AG04450 (cell line): ENCODE data around the gene C1orf53. TPM values are rescaled to one million over a fixed set of nuclear protein-coding genes. Genes with fewer than 3 reads are reported as not detected.
A peak's percentile ranks its signal among the peaks of the same experiment; 100 is the strongest.

Source experiments
- CTCF ChIA-PET: fragments of 300-600, 350-600 bp; formaldehyde crosslinking; extraction: SDS; loops from one replicate; lab custom pipeline; 2022; ENCODE audit warnings: antibody characterized with exemption, inconsistent platforms; lab: Charles Lee
- POLR2A ChIA-PET: fragments of 350-600 bp; formaldehyde crosslinking; extraction: SDS; loops from one replicate; lab custom pipeline; 2021; ENCODE audit warnings: antibody characterized with exemption, inconsistent platforms; lab: Yijun Ruan, JAX
- DNase-seq: peaks from one replicate; pipeline ENCODE4 v3.0.0-alpha.2; 2011; ENCODE audit warnings: low read depth, low spot score
- H3K27ac ChIP-seq: one replicate; pipeline ENCODE4 v1.5.1; 2012; ENCODE audit warnings: low read depth, low read length, control low read depth
- H3K27me3 ChIP-seq: one replicate; pipeline ENCODE4 v1.6.0; 2012; ENCODE audit warnings: low read length; ENCODE audit not compliant: control insufficient read depth, insufficient read depth
- H3K4me3 ChIP-seq: 2 replicates; pipeline ENCODE4 v1.5.1; 2011; ENCODE audit warnings: mild to moderate bottlenecking, low read depth, low read length, control low read depth
- H3K9me3 ChIP-seq: 2 replicates; pipeline ENCODE4 v1.5.1; 2012; ENCODE audit warnings: low read length; ENCODE audit not compliant: control insufficient read depth, insufficient read depth
- polyA plus RNA-seq: library from polyadenylated mRNA; depleted of rRNA; stranded (reverse); fragments of >200 nt; gene quantifications from 2 replicates; pipeline ENCODE4 v1.2.3, GENCODE V29; 2011
- TF ChIP-seq, protein P1 (sequence below): IDR thresholded peaks from 2 replicates; pipeline ENCODE4 v1.5.1; 2011; ENCODE audit warnings: low read depth, low read length, control low read depth, inconsistent platforms

The C1orf53 gene
- polyA plus RNA-seq, 1 experiment: 6.2 TPM

DNA sequence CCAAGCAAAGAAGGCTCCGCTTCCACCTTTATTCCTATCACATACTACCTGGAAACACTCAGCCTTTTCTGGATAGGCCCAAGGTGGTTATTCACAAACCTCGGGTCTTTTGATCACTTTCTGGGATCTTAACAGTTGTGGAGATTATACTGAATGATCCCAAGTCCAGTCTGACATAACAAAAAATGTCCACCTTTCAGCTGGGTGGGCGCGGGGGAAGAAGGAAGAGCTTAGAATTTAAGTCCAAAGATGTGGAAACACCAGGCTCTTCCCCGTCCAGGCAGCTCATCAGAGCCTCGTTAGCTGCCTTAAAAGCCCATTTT lies 338 bp upstream of the C1orf53 start:
- ChIA-PET CTCF (interaction anchor here (0.6 to 5.7 kb wide), 6 partner anchors 12 to 288 kb away, joined by 3 to 28 read pairs (median 4); partner anchors contain the start of gene LHX9), POLR2A (interaction anchor here (1.3 to 1.9 kb wide), 2 partner anchors 14 to 42 kb away, joined by 4 to 11 read pairs; no protein-coding TSS in a partner anchor)
- no peaks in the 10 kb centered on the region for H3K9me3 ChIP-seq
- DNase-seq: no peak
- peaks cover under 1% of the 10 kb centered on the region for H3K27me3 ChIP-seq
- H3K4me3 ChIP-seq: peak overlapping the region; percentile 79
- H3K27ac ChIP-seq: peak overlapping the region; percentile 40
- TF ChIP-seq, protein P1, sequence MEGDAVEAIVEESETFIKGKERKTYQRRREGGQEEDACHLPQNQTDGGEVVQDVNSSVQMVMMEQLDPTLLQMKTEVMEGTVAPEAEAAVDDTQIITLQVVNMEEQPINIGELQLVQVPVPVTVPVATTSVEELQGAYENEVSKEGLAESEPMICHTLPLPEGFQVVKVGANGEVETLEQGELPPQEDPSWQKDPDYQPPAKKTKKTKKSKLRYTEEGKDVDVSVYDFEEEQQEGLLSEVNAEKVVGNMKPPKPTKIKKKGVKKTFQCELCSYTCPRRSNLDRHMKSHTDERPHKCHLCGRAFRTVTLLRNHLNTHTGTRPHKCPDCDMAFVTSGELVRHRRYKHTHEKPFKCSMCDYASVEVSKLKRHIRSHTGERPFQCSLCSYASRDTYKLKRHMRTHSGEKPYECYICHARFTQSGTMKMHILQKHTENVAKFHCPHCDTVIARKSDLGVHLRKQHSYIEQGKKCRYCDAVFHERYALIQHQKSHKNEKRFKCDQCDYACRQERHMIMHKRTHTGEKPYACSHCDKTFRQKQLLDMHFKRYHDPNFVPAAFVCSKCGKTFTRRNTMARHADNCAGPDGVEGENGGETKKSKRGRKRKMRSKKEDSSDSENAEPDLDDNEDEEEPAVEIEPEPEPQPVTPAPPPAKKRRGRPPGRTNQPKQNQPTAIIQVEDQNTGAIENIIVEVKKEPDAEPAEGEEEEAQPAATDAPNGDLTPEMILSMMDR: no peak

DNA sequence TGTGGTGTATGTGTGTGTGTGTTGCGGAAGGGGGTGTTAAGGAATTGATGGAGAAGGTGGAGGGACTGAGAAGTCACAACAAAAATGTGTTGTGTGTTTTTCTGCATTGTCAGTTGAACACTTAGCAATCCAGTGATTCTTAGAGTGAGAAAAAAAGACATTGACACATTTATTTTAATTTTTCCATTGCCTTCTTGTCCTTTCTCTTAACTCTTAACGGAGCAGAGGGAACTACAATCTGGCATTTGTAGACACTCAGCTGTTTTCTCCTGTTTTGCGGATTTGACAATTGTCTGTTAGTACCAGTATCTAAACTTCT lies 725 bp downstream of the C1orf53 start:
- POLR2A ChIA-PET: interaction anchor here (1.3 to 1.9 kb wide), 2 partner anchors 13 to 43 kb away, joined by 4 to 11 read pairs; no protein-coding TSS in a partner anchor
- H3K27me3 ChIP-seq: peaks cover 11% of the 10 kb centered on the region
- no peaks in the 10 kb centered on the region for H3K9me3 ChIP-seq
- H3K27ac ChIP-seq: no peak overlapping the region
- H3K4me3 ChIP-seq: peak overlapping the region; percentile 87
- TF ChIP-seq, protein P1: no peak
- CTCF ChIA-PET: interaction anchor here (0.7 to 5.7 kb wide), 8 partner anchors 13 to 289 kb away, joined by 3 to 28 read pairs (median 4); partner anchors contain the start of gene LHX9
- no peak for DNase-seq

DNA sequence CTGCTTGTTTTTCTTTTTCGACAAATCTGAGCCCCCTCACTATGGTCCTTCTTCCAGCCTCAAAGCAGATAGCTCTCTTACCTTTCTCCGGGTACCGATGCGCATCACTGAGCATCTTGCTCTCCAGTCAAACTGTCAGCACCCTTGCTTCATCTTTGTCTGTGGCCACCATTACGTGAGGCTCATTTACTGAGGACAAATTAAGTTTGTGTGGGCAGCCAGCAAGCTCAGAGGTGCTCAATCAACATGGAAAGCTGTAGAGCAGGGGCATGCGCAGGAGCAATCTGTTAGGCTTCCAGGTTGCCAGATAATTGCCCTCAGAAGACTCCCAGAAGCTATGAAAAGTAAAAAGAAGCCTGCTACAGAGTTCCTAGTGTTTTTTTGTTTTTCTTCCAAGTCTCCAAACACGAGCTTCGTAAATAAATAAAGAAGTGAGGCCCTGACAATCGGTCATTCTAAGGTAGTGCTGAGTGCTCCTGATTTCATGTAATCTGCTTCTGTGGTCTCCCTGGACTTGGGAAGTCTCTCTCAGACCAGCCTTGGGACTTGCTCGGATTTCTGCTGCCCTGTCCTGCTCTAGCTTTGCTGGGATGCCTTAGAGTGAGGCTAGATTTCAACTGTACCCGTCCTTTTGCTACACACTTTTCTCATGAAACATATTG lies 1.8 kb downstream of the C1orf53 start:
- no peak overlapping the region for H3K4me3 ChIP-seq
- TF ChIP-seq, protein P1: no peak
- ChIA-PET POLR2A (interaction anchor here (0.6 kb wide), 1 partner anchor 114 kb away, joined by 6 read pairs; no protein-coding TSS in a partner anchor), CTCF (interaction anchor here (0.6 to 5.7 kb wide), 4 partner anchors 11 to 384 kb away, joined by 3 to 28 read pairs (median 4); partner anchors contain the start of gene LHX9)
- DNase-seq: no peak
- no peaks in the 10 kb centered on the region for H3K9me3 ChIP-seq
- H3K27ac ChIP-seq: no peak overlapping the region
- peaks cover 22% of the 10 kb centered on the region for H3K27me3 ChIP-seq

DNA sequence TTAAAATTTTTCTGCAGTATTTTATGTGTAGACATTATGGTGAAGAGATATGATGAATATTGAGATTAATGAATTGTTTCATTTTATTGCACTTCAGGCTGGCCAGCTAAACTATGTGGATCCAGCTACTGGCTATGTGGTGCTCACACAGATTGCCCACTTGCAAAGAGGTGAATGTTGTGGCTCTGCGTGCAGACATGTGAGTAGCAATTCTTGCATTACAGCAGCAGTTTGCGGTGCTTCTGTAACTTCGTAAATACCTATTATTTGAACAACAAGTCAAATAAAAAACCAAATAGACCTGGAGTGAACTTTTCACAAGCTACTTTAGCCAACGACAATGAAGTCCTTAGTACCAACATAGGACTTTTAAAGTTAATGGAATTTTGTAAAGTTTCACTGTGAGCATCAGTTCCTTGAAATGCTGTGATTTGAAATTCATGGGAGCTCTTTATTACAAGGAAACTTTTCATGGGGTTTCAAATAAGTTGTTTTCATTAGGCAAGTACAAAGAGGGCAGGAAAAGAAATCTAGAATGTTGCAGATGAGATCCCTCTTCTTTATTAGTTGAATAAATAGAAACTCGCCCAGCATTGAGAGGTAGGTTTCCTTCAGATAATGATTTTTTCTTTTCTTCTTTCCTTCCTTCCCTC lies 3.4 kb downstream of the C1orf53 start:
- TF ChIP-seq, protein P1: no peak

More for the DNA sequence above, 3.4 kb downstream of the C1orf53 start:
- Histone ChIP-seq H3K9me3 (no peaks in the 10 kb centered on the region; the same call in 1 of the 2 replicates), H3K27me3 (peaks cover 38% of the 10 kb centered on the region), H3K4me3 (no peak overlapping the region), H3K27ac (no peak overlapping the region)
- ChIA-PET CTCF (interaction anchor here (5.7 kb wide), 1 partner anchor 10 kb away, joined by 28 read pairs; the partner anchor contains the start of gene LHX9), POLR2A (no interaction called here)
- DNase-seq: no peak
